SK-N-MC (cell line): ENCODE measurements around the gene VSTM2B.

Source experiments
- EZH2 ChIP-seq: fragments of 200-600 bp; sonication (generic); IDR thresholded peaks from one replicate; pipeline ENCODE4 v1.6.1; 2017; ENCODE audit warnings: antibody characterized with exemption
- POLR2AphosphoS5 ChIP-seq: IDR thresholded peaks from 2 replicates; pipeline ENCODE4 v1.6.1; 2012; ENCODE audit warnings: mild to moderate bottlenecking, low read depth, low read length, borderline replicate concordance

DNA sequence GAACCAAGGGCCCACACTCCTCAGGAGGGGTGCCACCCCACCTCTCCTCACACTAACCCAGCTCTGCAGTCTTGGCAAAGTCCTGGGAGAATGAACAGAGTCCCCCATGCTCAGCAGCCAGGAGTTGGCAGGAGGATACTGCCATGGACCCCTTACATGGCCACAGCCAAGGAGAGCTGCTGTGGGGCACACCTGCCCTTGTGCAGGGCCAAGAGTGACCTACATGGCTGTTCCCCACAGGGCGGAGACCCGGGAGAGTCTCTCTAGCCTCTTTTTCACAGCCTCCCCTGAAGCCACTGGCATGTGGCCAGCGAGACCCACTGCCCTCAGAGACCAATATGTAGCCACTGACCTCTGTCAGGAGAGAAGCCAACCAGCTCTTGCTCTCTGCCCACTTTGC, 45.9 kb upstream of the VSTM2B start:
- TF ChIP-seq POLR2AphosphoS5 = no peak
- no peak for TF ChIP-seq EZH2
